ENCODE data around the gene RARA.
A peak's percentile ranks its signal among the peaks of the same experiment; 100 is the strongest.
"Not testable (repeated sequence)": the region's sequence is repeated elsewhere in the genome, so short reads cannot be mapped to it uniquely, and the experiment has no call there.

RARA gene

DNA sequence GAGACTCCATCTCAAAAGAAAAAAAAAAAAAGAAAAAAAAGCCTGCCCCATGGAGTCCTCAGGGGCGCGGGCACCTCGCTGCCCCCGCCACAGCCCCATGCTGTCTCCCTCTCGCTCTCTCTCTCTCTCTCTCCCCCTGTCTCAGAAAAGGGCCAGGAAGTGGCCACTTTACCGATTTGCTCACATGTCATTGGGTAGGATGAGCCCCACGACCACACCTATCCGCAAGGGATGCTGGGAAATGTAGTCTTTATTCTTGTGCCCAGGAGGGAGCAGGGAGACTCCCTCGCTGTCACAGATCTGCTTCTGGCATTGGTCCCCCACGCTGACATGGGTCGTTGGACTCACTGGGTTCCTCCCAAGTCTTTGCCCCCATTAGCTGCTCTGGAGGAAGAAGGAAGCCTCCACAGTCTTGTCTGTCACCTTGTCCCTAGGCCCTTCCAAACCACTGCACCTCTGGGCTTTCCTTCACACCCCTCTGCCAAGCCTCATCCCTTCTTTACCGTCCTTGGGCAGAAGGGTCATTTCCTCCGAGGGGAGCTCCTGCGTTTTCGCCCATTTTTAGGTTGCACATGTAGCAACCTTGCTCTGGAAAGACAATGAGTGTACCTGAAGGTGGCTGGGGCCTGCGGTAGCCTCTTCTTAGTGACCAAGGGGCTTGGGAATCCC is 62.4 kb downstream of the RARA start:
- peak; percentile 36; the same call in 2 of the 3 replicates for ATAC-seq
- TF ChIP-seq ARNTL (CRISPR knock-in tag; IDR thresholded peaks at IDR 0.05; ENCODE audit: borderline replicate concordance, low read depth): no peak
- no peak for TF ChIP-seq ZNF8 (CRISPR knock-in tag; IDR thresholded peaks at IDR 0.05)
- TF ChIP-seq, protein P1, sequence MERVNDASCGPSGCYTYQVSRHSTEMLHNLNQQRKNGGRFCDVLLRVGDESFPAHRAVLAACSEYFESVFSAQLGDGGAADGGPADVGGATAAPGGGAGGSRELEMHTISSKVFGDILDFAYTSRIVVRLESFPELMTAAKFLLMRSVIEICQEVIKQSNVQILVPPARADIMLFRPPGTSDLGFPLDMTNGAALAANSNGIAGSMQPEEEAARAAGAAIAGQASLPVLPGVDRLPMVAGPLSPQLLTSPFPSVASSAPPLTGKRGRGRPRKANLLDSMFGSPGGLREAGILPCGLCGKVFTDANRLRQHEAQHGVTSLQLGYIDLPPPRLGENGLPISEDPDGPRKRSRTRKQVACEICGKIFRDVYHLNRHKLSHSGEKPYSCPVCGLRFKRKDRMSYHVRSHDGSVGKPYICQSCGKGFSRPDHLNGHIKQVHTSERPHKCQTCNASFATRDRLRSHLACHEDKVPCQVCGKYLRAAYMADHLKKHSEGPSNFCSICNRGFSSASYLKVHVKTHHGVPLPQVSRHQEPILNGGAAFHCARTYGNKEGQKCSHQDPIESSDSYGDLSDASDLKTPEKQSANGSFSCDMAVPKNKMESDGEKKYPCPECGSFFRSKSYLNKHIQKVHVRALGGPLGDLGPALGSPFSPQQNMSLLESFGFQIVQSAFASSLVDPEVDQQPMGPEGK (CRISPR knock-in tag; IDR thresholded peaks at IDR 0.05; ENCODE audit: borderline replicate concordance): no peak
- no peak for TF ChIP-seq TCF4 (CRISPR knock-in tag; IDR thresholded peaks at IDR 0.05; ENCODE audit: borderline replicate concordance)
- no peak for TF ChIP-seq ZC3H10 (CRISPR knock-in tag; IDR thresholded peaks at IDR 0.05)
- TF ChIP-seq ZFP3 (CRISPR knock-in tag; IDR thresholded peaks at IDR 0.05): no peak
- TF ChIP-seq, protein P2, sequence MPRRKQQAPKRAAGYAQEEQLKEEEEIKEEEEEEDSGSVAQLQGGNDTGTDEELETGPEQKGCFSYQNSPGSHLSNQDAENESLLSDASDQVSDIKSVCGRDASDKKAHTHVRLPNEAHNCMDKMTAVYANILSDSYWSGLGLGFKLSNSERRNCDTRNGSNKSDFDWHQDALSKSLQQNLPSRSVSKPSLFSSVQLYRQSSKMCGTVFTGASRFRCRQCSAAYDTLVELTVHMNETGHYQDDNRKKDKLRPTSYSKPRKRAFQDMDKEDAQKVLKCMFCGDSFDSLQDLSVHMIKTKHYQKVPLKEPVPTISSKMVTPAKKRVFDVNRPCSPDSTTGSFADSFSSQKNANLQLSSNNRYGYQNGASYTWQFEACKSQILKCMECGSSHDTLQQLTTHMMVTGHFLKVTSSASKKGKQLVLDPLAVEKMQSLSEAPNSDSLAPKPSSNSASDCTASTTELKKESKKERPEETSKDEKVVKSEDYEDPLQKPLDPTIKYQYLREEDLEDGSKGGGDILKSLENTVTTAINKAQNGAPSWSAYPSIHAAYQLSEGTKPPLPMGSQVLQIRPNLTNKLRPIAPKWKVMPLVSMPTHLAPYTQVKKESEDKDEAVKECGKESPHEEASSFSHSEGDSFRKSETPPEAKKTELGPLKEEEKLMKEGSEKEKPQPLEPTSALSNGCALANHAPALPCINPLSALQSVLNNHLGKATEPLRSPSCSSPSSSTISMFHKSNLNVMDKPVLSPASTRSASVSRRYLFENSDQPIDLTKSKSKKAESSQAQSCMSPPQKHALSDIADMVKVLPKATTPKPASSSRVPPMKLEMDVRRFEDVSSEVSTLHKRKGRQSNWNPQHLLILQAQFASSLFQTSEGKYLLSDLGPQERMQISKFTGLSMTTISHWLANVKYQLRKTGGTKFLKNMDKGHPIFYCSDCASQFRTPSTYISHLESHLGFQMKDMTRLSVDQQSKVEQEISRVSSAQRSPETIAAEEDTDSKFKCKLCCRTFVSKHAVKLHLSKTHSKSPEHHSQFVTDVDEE (CRISPR knock-in tag; IDR thresholded peaks at IDR 0.05): no peak
- TF ChIP-seq RARB (CRISPR knock-in tag; IDR thresholded peaks at IDR 0.05): no peak
- TF ChIP-seq ZNF565 (CRISPR knock-in tag; conservative IDR thresholded peaks at IDR 0.05; ENCODE audit: low read depth): no peak
- no peak for TF ChIP-seq PPARA (CRISPR knock-in tag; IDR thresholded peaks at IDR 0.05; ENCODE audit: borderline replicate concordance)
- TF ChIP-seq ZNF70 (CRISPR knock-in tag; IDR thresholded peaks at IDR 0.05): no peak
- no peak for TF ChIP-seq BACH2 (CRISPR knock-in tag; IDR thresholded peaks at IDR 0.05; ENCODE audit: borderline replicate concordance)
- TF ChIP-seq OSR1 (CRISPR knock-in tag; IDR thresholded peaks at IDR 0.05): no peak
- no peak for TF ChIP-seq ISL1 (CRISPR knock-in tag; IDR thresholded peaks at IDR 0.05)
- TF ChIP-seq GLIS3 (CRISPR knock-in tag; IDR thresholded peaks at IDR 0.05): no peak

DNA sequence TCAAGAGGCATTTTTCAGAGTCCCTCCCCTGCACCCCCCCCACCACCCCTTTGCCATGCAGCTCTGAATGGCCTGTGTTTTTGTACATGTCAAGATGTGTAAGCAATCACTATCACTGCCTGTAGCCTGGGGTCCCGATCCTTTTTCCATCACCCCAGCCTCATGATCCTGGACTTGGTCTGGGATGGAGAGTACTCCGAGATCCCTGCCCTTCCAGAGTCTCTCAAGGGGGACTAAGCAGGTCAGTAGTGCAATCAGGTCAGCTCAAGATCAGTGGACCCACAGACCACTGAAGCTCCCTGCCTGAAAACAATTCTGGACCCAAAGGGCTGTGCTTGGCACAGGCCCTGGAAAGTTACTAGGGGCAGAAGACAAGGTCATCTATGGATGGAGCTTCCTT is 63.1 kb downstream of the RARA start:
- TF ChIP-seq GLIS3 (CRISPR knock-in tag; IDR thresholded peaks at IDR 0.05) (no peak), PPARA (CRISPR knock-in tag; IDR thresholded peaks at IDR 0.05; ENCODE audit: borderline replicate concordance) (no peak), ZC3H10 (CRISPR knock-in tag; IDR thresholded peaks at IDR 0.05) (no peak), ZNF8 (CRISPR knock-in tag; IDR thresholded peaks at IDR 0.05) (no peak), ZFP30 (CRISPR knock-in tag; IDR thresholded peaks at IDR 0.05) (no peak), TCF4 (CRISPR knock-in tag; IDR thresholded peaks at IDR 0.05; ENCODE audit: borderline replicate concordance) (no peak), TOX (CRISPR knock-in tag; IDR thresholded peaks at IDR 0.05; ENCODE audit: borderline replicate concordance) (no peak), ARNTL (CRISPR knock-in tag; IDR thresholded peaks at IDR 0.05; ENCODE audit: borderline replicate concordance, low read depth) (no peak), OSR1 (CRISPR knock-in tag; IDR thresholded peaks at IDR 0.05) (no peak), ISL1 (CRISPR knock-in tag; IDR thresholded peaks at IDR 0.05) (no peak)
- TF ChIP-seq, protein P3, sequence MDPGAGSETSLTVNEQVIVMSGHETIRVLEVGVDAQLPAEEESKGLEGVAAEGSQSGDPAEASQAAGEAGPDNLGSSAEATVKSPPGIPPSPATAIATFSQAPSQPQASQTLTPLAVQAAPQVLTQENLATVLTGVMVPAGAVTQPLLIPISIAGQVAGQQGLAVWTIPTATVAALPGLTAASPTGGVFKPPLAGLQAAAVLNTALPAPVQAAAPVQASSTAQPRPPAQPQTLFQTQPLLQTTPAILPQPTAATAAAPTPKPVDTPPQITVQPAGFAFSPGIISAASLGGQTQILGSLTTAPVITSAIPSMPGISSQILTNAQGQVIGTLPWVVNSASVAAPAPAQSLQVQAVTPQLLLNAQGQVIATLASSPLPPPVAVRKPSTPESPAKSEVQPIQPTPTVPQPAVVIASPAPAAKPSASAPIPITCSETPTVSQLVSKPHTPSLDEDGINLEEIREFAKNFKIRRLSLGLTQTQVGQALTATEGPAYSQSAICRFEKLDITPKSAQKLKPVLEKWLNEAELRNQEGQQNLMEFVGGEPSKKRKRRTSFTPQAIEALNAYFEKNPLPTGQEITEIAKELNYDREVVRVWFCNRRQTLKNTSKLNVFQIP (CRISPR knock-in tag; IDR thresholded peaks at IDR 0.05; ENCODE audit: borderline replicate concordance, low read depth): no peak
- TF ChIP-seq, protein P1 (CRISPR knock-in tag; IDR thresholded peaks at IDR 0.05; ENCODE audit: borderline replicate concordance): no peak
- no peak for ATAC-seq

DNA sequence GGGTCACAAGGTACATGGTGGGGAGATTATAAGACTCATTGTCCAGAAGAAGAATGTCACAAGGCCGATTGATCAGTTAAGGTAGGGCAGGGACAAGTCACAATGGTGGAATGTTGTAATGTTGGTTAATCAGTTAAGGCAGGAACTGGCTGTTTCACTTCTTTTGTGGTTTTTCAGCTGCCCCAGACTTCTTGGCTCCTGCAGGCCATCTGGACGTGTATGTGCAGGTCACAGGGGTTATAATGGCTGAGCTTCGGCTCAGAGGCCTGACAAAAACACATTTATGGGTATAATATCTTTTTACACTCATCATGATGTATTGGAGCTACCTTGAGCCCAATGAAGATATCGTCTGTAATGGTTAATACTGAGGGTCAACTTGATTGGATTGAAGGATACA is 63.7 kb downstream of the RARA start:
- ATAC-seq: not testable (repeated sequence)

DNA sequence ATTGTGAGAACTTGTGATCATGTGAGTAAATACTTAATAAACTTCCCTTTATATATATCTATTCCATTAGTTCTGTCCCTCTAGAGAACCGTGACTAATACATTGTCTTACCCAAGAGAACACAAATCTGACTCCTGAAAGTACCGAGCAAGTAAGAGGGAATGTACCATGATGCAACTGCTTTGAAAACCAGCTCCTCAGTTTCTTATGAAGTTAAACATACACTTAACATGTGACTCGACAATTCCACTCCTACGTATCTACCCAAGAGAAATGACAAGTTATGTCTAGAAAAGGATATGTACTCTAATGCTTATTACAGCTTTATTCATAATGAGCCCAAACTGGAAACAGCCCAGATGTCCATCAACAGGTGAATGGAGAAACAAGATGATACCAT is 64.3 kb downstream of the RARA start:
- ATAC-seq: no peak
- no peak for TF ChIP-seq CSDC2 (CRISPR knock-in tag; IDR thresholded peaks at IDR 0.05)
- no peak for TF ChIP-seq RARB (CRISPR knock-in tag; IDR thresholded peaks at IDR 0.05)
- TF ChIP-seq, protein P4, sequence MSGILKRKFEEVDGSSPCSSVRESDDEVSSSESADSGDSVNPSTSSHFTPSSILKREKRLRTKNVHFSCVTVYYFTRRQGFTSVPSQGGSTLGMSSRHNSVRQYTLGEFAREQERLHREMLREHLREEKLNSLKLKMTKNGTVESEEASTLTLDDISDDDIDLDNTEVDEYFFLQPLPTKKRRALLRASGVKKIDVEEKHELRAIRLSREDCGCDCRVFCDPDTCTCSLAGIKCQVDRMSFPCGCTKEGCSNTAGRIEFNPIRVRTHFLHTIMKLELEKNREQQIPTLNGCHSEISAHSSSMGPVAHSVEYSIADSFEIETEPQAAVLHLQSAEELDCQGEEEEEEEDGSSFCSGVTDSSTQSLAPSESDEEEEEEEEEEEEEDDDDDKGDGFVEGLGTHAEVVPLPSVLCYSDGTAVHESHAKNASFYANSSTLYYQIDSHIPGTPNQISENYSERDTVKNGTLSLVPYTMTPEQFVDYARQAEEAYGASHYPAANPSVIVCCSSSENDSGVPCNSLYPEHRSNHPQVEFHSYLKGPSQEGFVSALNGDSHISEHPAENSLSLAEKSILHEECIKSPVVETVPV (CRISPR knock-in tag; IDR thresholded peaks at IDR 0.05): no peak
- TF ChIP-seq ARNTL (CRISPR knock-in tag; IDR thresholded peaks at IDR 0.05; ENCODE audit: borderline replicate concordance, low read depth): no peak
- TF ChIP-seq ZNF70 (CRISPR knock-in tag; IDR thresholded peaks at IDR 0.05): no peak
- TF ChIP-seq ZNF565 (CRISPR knock-in tag; conservative IDR thresholded peaks at IDR 0.05; ENCODE audit: low read depth): no peak
- no peak for TF ChIP-seq BACH2 (CRISPR knock-in tag; IDR thresholded peaks at IDR 0.05; ENCODE audit: borderline replicate concordance)
- no peak for TF ChIP-seq OSR1 (CRISPR knock-in tag; IDR thresholded peaks at IDR 0.05)
- TF ChIP-seq, protein P2 (CRISPR knock-in tag; IDR thresholded peaks at IDR 0.05): no peak
- no peak for TF ChIP-seq ZFP3 (CRISPR knock-in tag; IDR thresholded peaks at IDR 0.05)
